WTC11 (cell line): Measurements from ENCODE around the gene RPL35A. TPM values are rescaled to one million over a fixed set of nuclear protein-coding genes. Genes with fewer than 3 reads are reported as not detected.

Experiments used
- ATAC-seq: fragments of 200-7000 bp; cut with Tn5 transposase; 2 replicates; pipeline ENCODE4 v1.10.0; 2021; ENCODE audit warnings: mild to moderate bottlenecking, moderate library complexity
- Bru-seq: library from RNA; stranded (reverse); fragments of 400-500 nt; gene quantifications from one replicate; lab custom pipeline; 2021; lab: Mats Ljungman, UMichigan
- CTCF ChIA-PET: fragments of 300-600 bp; sonication (Branson Sonifier 250); formaldehyde crosslinking; loops from one replicate; lab custom pipeline; 2021; ENCODE audit warnings: antibody characterized with exemption; lab: Charles Lee
- POLR2A ChIA-PET: fragments of 350-600 bp; sonication (Branson Sonifier 250); formaldehyde crosslinking; loops from one replicate; lab custom pipeline; 2021; ENCODE audit warnings: antibody characterized with exemption; lab: Charles Lee
- DNase-seq: peaks from one replicate; pipeline ENCODE4 v3.0.0; 2021; ENCODE audit warnings: low spot score
- H3K27ac Mint-ChIP-seq: 2 replicates; pipeline ENCODE4 v1.8.0; 2021; ENCODE audit warnings: mixed read lengths
- H3K27me3 Mint-ChIP-seq: 2 replicates; pipeline ENCODE4 v1.8.0; 2021; ENCODE audit warnings: low read depth, mild to moderate bottlenecking, moderate library complexity, mixed read lengths
- H3K36me3 Mint-ChIP-seq: 2 replicates; pipeline ENCODE4 v1.8.0; 2021; ENCODE audit warnings: mixed read lengths
- H3K4me1 Mint-ChIP-seq: 2 replicates; pipeline ENCODE4 v1.8.0; 2022; ENCODE audit warnings: mixed read lengths
- H3K4me3 Mint-ChIP-seq: 2 replicates; pipeline ENCODE4 v1.8.0; 2021; ENCODE audit warnings: mild to moderate bottlenecking, moderate library complexity, mixed read lengths
- H3K9me3 Mint-ChIP-seq: 2 replicates; pipeline ENCODE4 v1.8.0; 2021; ENCODE audit warnings: mixed read lengths
- AR ChIP-seq: fragments of 250-450 bp; sonication (Bioruptor Pico); IDR thresholded peaks from 2 replicates; pipeline ENCODE4 v1.9.0; 2021; ENCODE audit warnings: mild to moderate bottlenecking
- ARID4B ChIP-seq: sonication (generic); formaldehyde crosslinking; IDR thresholded peaks from 2 replicates; pipeline ENCODE4 v1.8.0; 2023; ENCODE audit warnings: missing genetic modification reagents, mild to moderate bottlenecking, borderline replicate concordance
- CREM ChIP-seq: sonication (generic); formaldehyde crosslinking; IDR thresholded peaks from 2 replicates; pipeline ENCODE4 v1.8.1; 2022; ENCODE audit warnings: mild to moderate bottlenecking, missing genetic modification reagents, moderate library complexity
- FOXP4 ChIP-seq: sonication (generic); formaldehyde crosslinking; IDR thresholded peaks from 2 replicates; pipeline ENCODE4 v1.8.0; 2022; ENCODE audit warnings: mild to moderate bottlenecking, missing genetic modification reagents
- JUN ChIP-seq: sonication (generic); formaldehyde crosslinking; IDR thresholded peaks from 2 replicates; pipeline ENCODE4 v1.8.0; 2023; ENCODE audit warnings: mild to moderate bottlenecking, missing genetic modification reagents
- MAX ChIP-seq: sonication (generic); formaldehyde crosslinking; IDR thresholded peaks from 2 replicates; pipeline ENCODE4 v1.8.0; 2022; ENCODE audit warnings: mild to moderate bottlenecking, missing genetic modification reagents
- NFE2L1 ChIP-seq: sonication (generic); formaldehyde crosslinking; IDR thresholded peaks from 2 replicates; pipeline ENCODE4 v1.8.1; 2023; ENCODE audit warnings: missing genetic modification reagents
- SMAD4 ChIP-seq: sonication (generic); formaldehyde crosslinking; IDR thresholded peaks from 2 replicates; pipeline ENCODE4 v1.8.0; 2022; ENCODE audit warnings: mild to moderate bottlenecking, missing genetic modification reagents
- SP1 ChIP-seq: sonication (generic); formaldehyde crosslinking; conservative IDR thresholded peaks from 2 replicates; pipeline ENCODE4 v1.8.1; 2022; ENCODE audit warnings: missing genetic modification reagents
- TCF7 ChIP-seq: sonication (generic); formaldehyde crosslinking; IDR thresholded peaks from 2 replicates; pipeline ENCODE4 v1.8.0; 2022; ENCODE audit warnings: mild to moderate bottlenecking, low read depth, missing genetic modification reagents, moderate library complexity
- TEAD1 ChIP-seq: sonication (generic); formaldehyde crosslinking; IDR thresholded peaks from 2 replicates; pipeline ENCODE4 v1.8.0; 2022; ENCODE audit warnings: mild to moderate bottlenecking, missing genetic modification reagents
- TEAD4 ChIP-seq: sonication (generic); formaldehyde crosslinking; IDR thresholded peaks from 2 replicates; pipeline ENCODE4 v1.8.0; 2022; ENCODE audit warnings: mild to moderate bottlenecking, missing genetic modification reagents
- ZNF532 ChIP-seq: fragments of 250-450 bp; sonication (Bioruptor Pico); IDR thresholded peaks from 2 replicates; pipeline ENCODE4 v1.9.0; 2021; ENCODE audit warnings: mild to moderate bottlenecking, borderline replicate concordance
- long read RNA-seq, 3 experiments: library from RNA in 1 of 3; library from capped mRNA in 1 of 3; library from polyadenylated mRNA in 1 of 3; unstranded in 2 of 3; stranded (forward) in 1 of 3; transcript quantifications; one replicate each; pipeline ENCODE4 v2.0.0, GENCODE V29; 2021
- total RNA-seq: library from RNA; stranded (reverse); gene quantifications from 3 replicates; pipeline ENCODE4 v1.2.3, GENCODE V29; 2021

The RPL35A gene
- total RNA-seq, result 1,384 to 1,463 TPM (median 1,429 TPM) in 3 replicates
- Bru-seq, nascent RNA, result percentile 99 among the genes with signal in this experiment
- long read RNA-seq, experiment 1, transcript RPL35A-205 (5 exons, 553 nt), result minor isoform, 189 of 670 reads
- long read RNA-seq, experiment 1, transcript RPL35A-206 (5 exons, 1,444 nt), result major isoform, 396 of 670 reads
- long read RNA-seq, experiment 1, transcript RPL35A-207 (2 exons, 687 nt), result minor isoform, 11 of 670 reads
- long read RNA-seq, experiment 1, partial matches to known transcripts, result 62 of 670 reads
- long read RNA-seq, experiment 1, other reads (novel, unspliced or antisense), result 9 of 670 reads
- long read RNA-seq, experiment 2, transcript RPL35A-207 (2 exons, 687 nt), result minor isoform, 10 of 1,708 reads
- long read RNA-seq, experiment 2, transcript RPL35A-206 (5 exons, 1,444 nt), result major isoform, 757 of 1,708 reads
- long read RNA-seq, experiment 2, transcript RPL35A-205 (5 exons, 553 nt), result minor isoform, 76 of 1,708 reads
- long read RNA-seq, experiment 2, transcript RPL35A-202 (5 exons, 442 nt), result minor isoform, 5 of 1,708 reads
- long read RNA-seq, experiment 2, partial matches to known transcripts, result 803 of 1,708 reads
- long read RNA-seq, experiment 2, other reads (novel, unspliced or antisense), result 53 of 1,708 reads
- long read RNA-seq, experiment 3, transcript RPL35A-206 (5 exons, 1,444 nt), result major isoform, 86 of 101 reads
- long read RNA-seq, experiment 3, transcript RPL35A-205 (5 exons, 553 nt), result minor isoform, 10 of 101 reads
- long read RNA-seq, experiment 3, partial matches to known transcripts, result 3 of 101 reads
- long read RNA-seq, experiment 3, other reads (novel, unspliced or antisense), result 2 of 101 reads

- ATAC-seq (peak; percentile 82), DNase-seq (peak; percentile 75)
- peaks cover 48% of the 10 kb centered on the region for H3K36me3 Mint-ChIP-seq
- no peaks in the 10 kb centered on the region for H3K27me3 Mint-ChIP-seq
- ChIA-PET CTCF (interaction anchor here (1.6 to 2.7 kb wide), 2 partner anchors 24 to 44 kb away, joined by 3 to 9 read pairs; no protein-coding TSS in a partner anchor), POLR2A (no interaction called here)
- H3K4me3 Mint-ChIP-seq, result peak within 1 kb of the TSS; percentile 97
- peaks cover 32% of the 10 kb centered on the region for H3K4me1 Mint-ChIP-seq
- TF ChIP-seq ARID4B (CRISPR knock-in tag), result 0 out of 2 replicates have a peak, but pooled peaks have one; percentile 51
- TF ChIP-seq TCF7 (CRISPR knock-in tag), result no peak
- 0 out of 2 replicates have a peak, but pooled peaks have one; percentile 34 for TF ChIP-seq TEAD1
- TF ChIP-seq CREM (CRISPR knock-in tag), result no peak
- TF ChIP-seq ZNF532 (CRISPR knock-in tag), result 0 out of 2 replicates have a peak, but pooled peaks have one; percentile 4
- peak; percentile 87; the same call in 1 of the 2 replicates for TF ChIP-seq AR
- 0 out of 2 replicates have a peak, but pooled peaks have one; percentile 46 for TF ChIP-seq MAX (CRISPR knock-in tag)
- TF ChIP-seq JUN (CRISPR knock-in tag), result peak; percentile 56; the same call in 1 of the 2 replicates
- TF ChIP-seq TEAD4 (CRISPR knock-in tag), result no peak
- 0 out of 2 replicates have a peak, but pooled peaks have one; percentile 35 for TF ChIP-seq SP1 (CRISPR knock-in tag)
- TF ChIP-seq FOXP4, result no peak
- 0 out of 2 replicates have a peak, but pooled peaks have one; percentile 42 for TF ChIP-seq NFE2L1 (CRISPR knock-in tag)
- 0 out of 2 replicates have a peak, but pooled peaks have one; percentile 31 for TF ChIP-seq SMAD4 (CRISPR knock-in tag)
- no peaks in the 10 kb centered on the region for H3K9me3 Mint-ChIP-seq
- peak within 1 kb of the TSS; percentile 100 for H3K27ac Mint-ChIP-seq
Observed at GRCh38 chr3:197949778-197950676, at the start of gene RPL35A. TSS of gene RPL35A (plus strand) at chr3:197950190. CDS start at chr3:197950968, 778 bp downstream.
